Stimulated activated CD4-positive, alpha-beta T cell treated with anti-CD3 and anti-CD28 coated beads, Interleukin-4, amount 100 ng/mL, for 48 hours (primary cell): ENCODE results near the gene LCE2C.
"Not testable (repeated sequence)": the region's sequence is repeated elsewhere in the genome, so short reads cannot be mapped to it uniquely, and the experiment has no call there.

ENCODE experiments used
- DNase-seq, 2 donors: peaks; one replicate each; pipeline ENCODE4 v3.0.0-alpha.2; 2020; ENCODE audit warnings: low read depth in 2 of 2

LCE2C gene, protein sequence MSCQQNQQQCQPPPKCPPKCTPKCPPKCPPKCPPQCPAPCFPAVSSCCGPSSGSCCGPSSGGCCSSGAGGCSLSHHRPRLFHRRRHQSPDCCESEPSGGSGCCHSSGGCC

DNA sequence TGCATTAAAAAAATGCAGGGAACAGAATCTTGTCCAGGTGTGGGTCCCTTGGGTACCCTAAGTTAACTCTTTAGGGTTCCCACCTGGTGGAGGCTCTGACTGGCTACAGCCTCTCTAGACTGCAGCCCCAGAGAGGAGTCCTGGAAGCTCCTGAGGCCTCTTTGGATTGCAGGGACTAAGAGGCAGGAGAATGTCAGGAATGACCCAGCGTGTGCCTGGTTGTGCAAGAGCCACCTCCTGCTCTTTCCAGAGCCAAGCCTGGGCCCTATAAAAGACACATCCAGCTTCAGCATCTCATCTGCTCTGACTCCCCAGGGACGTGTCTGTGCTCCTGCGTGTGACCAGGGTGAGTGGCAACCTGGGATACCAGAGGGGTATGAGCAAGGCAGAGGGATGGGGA, at the start of gene LCE2C:
TSS of gene LCE2C (plus strand) at position 297 of the 400 bp plus-strand sequence. CDS start 737 bp downstream, outside the sequence.
- not testable (repeated sequence) for DNase-seq

DNA sequence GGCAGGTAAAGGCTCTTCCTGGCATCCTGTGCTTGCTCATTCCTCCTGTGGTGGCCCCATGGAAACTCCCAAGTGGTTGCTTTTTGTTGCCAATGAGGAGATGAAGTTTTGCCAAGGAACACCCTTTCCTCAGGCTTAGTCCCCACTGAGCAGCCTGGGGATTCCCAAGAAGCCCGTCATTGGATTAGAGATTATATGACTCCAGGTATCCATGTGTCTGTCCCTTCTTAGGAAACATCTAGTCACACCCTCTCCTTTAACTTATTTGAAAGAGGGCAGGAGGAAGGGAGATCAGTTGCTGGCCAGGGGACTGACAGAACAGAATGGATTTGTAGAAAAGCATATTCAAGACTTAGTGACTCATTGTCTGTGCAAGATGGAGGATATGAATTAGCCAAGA, 48.3 kb upstream of the LCE2C start:
- DNase-seq, result no peak

DNA sequence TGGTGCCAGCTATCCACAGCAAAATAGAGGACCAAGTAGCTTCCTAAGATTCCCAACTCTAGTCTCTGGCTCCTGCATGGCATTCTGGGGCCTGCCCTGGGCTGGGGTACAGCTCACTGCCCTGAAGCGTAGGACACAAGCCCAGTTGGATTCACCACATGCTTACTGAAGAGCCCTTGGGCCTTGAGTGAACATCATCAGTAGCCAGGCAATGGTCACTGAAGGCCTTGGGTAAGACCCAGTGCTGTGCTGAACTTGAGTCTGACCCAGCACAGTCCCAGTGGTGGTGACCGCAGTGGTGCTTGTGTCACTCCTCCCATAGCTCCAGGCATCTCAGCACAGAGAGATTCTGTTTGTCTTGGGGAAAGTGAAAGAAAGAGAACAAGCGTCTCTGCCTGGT, 44.5 kb upstream of the LCE2C start:
- DNase-seq, result no peak

DNA sequence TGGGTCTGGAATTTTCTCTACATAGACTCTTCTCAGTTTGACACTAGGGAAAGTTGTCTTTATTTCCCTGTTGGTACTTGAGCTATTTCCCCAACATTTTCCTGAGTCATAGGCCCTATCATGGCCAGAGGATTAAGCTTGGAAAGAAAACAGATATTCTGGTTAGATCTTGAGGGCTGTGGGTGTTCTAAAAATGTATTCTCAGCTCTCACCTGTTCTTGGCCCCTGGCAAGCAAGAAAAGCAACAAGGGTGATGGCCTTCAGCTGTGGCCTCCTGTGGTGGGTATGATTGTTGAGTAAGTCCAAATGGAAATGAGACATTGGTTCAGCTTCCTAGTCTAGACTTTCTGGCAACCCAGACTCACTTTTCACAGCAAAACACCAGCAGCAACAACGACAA, 34.7 kb upstream of the LCE2C start:
- DNase-seq, result no peak

DNA sequence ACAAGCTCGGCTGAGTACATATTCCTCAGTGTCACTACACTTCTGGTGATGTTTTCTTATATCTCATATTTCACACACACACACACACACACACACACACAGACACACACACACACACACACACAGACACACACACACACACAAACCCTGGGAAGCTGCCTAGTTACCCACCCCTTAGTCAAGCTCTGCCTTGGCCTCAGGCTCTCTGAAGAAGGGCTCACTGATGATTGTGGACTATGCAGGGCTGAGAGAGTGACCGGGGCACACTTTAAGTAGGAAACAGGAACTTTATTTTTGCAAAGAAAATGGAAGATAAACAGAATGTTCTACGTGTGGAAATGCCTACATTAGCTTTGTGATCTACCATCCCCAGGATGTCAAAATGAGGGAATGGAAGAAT, 31.1 kb upstream of the LCE2C start:
- no peak for DNase-seq

DNA sequence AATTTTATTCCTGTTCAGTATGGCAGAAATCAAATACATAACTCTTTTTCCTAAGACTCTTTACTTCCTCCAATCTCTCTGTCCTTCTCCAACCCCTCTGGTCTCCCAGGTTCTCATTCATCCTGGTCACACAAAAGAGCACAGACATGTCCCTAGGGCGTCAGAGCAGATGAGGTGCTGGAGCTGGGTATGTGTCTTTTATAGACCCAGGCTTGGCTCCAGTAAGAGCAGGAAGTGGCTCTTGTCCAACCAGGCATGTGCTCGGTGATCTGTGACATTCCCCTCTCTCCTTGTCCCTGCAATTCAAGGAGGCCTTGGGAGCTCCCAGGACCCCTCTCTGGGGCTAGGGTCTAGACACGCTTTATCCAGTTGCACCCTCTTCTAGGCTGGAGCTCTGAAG, 29.9 kb upstream of the LCE2C start:
- DNase-seq, result no peak

DNA sequence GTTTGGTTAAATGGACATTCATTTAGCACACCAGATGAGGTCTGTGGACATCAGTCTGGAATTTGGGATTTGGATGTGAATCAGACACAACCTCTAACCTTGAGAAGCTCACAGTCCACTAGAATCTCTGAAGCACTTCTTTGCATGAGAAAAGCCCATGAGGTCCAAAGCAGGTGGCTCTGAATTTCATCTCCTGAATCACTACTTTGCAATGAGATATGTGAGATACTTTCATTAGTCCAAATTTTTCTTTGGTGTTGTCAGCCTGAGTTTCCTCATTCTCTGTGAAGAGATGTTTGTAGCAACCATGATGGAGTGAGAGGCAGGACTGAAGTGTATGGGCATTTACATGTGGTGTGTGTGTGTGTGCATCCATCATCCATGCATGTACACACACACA, 28.4 kb upstream of the LCE2C start:
- no peak for DNase-seq

DNA sequence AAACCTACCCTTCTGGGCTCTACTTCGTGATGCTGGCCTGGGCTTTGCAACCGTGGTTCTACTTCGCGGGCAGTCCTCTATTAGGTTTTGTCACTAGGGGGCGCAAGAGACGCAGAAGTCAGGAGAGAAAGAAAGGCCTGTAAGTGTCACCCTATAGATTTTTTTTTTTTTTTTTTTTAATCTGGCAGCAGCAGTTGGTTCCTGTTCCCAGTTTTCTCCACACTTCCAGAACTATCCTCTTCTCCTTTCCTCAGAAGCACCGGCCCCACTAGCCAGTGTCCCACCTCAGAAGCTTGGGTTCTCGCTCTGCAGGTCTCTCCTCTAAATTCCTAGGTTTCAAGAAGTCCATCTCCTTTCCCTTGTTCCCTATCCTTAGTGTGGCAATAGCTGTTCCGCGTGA, 21.0 kb upstream of the LCE2C start:
- DNase-seq, result peak; percentile 30 to 41

DNA sequence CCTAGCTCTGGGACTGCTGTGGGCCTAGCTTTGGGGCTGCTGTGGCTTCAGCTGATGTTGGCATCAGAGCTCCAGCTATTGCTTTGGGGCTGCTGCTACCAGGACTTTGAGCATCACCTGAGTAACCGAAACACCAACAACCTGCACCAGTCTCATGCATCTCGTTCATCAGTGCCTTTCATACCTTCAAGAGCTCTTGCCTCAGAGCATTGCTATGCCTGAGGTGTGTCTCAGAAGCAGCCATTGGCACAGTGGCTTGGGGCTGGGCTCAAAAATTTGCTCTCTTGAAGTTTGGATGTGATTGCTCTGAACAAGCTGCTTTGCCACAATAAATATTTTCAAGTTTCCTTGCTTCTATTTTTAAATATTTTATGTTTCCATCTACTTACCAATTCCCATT, 18.6 kb upstream of the LCE2C start:
- DNase-seq, result no peak

DNA sequence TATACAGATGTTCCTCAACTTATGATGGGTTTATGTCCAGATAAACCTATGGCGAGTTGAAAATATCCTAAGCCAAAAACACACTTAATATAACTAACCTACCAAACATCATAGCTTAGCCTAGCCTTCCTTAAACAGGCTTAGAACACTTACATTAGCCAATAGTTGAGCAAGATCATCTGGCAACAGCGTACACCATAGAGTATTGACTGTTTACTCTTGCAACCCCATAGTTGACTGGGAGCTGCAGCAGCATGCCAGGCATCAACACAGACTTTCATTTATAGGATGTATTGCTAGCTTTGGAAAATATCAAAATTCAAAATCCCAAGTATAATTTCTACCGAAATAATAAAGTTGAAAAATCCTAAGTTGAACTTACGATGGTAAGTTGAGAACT, 17.4 kb upstream of the LCE2C start:
- DNase-seq, result no peak

DNA sequence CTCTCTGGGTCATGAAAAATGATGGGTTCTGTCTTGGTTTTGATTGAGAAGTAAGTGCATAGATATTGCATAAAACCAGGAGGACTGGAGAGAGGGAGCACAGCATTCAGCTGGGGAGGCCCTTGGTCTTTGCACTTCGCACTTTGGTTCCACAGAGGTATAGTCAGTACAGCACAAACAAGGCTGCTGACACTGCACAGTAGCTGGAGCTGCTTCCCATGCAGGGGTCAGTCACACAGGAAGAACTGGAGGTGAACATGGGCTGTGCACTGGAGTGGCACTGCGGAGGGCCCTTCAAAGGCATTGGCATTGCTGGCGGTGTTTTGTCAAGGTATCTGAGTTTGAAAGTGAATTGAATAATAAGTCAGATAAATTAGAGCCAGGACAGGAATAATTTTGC, 16.4 kb upstream of the LCE2C start:
- DNase-seq, result no peak

DNA sequence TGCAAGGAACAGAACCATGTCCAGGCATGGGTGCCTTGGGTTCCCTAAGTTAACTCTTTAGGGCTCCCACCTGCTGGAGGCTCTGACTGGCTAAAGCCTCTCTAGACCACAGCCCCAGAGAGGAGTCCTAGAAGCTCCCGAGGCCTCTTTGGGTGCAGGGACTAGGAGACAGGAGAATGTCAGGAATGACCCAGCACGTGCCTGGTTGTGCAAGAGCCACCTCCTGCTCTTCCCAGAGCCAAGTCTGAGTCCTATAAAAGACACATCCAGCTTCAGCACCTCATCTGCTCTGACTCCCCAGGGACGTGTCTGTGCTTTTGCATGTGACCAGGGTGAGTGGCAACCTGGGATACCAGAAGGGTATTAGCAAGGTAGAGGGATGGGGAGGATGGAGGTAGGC, 12.0 kb upstream of the LCE2C start, which contains the start of gene LCE2D:
TSS of gene LCE2D (plus strand) at position 283 of the 400 bp plus-strand sequence. CDS start 726 bp downstream, outside the sequence.
- DNase-seq, result no peak

DNA sequence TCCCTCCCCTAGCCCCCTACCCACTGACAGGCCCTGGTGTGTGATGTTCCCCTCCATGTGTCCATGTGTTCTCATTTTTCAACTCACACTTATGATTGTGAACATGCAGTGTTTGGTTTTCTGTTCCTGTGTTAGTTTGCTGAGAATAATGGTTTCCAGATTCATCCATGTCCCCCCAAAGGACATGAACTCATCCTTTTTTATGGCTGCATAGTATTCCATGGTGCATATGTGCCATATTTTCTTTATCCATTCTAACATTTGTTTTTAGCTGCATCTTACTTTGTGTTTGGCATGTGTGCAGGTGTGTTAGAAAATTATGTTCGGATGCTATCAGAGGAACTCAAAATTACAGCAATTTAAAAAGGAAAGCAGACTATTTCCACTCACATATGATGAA, 8.9 kb upstream of the LCE2C start:
- not testable (repeated sequence) for DNase-seq

DNA sequence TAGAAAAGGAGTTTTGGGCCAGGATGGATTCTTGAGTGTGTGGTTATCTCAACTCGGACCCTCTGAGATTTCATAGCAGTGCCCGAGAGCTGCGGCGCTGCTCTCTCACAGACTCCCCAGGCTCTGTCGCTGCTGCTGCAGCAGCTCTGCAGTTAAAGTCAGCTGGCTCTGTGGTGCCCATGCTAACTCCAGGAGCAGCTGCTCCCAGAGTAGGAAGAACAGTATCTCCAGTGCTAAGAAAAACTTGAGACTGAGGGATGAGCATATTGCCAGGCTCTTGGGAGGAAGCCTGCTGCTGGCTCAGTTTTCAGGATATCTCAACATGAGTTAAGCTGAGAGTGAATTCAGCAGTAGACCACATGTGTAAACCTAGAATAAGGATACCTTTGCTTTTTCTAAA, 7.4 kb upstream of the LCE2C start:
- no peak for DNase-seq

DNA sequence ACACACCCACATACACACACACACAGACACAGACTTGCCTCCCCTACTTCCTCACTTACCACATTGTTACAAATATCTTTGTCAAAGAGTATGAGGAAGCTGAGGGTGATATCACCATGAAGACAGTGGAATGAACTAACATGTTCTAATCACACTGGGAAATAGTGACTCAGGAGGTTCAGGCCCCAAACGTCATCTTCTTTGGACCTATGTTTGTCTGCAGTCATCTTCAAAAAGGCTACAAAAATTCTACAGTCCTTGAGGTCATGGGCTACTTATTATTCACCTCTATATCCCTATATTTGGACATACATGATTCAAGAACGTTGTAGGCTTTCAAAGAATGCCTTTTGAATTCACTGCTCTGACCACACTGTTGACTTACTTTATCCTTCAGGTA, 2.1 kb upstream of the LCE2C start:
- no peak for DNase-seq

DNA sequence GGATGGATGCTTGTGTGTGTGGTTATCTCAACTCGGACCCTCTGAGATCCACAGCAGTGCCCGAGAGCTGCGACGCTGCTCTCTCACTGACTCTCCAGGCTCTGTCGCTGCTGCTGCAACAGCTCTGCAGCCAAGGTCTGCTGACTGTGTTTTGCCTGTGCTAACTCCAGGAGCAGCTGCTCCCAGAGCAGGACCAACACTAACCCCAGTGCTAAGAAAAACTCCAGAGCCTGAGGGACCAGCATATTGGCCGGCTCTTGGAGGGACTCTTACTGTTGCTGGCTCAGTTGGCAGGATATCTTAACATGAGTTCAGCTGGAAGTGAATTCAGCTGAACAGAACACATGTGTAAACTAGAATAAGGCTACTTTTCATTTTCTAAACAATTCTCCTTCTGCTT, 4.4 kb downstream of the LCE2C start:
- no peak for DNase-seq

DNA sequence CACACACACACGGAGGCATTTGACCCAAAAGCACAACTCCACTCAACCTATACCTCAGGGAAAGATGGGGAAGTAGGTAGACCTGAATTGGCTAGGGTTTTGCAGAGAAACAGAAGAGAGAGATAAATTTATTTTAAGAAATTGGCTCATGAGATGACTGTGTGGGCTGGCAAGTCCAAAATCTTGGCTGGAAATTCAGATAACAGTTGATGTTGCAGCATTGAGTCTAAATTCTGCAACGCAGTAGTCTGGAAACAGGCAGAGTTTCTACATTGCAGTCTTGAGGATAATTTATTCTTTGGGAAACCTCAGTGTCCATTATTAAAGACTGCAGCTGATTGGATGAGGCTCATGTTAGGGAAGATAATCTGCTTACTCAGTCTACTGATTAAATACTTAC, 6.5 kb downstream of the LCE2C start:
- no peak for DNase-seq

DNA sequence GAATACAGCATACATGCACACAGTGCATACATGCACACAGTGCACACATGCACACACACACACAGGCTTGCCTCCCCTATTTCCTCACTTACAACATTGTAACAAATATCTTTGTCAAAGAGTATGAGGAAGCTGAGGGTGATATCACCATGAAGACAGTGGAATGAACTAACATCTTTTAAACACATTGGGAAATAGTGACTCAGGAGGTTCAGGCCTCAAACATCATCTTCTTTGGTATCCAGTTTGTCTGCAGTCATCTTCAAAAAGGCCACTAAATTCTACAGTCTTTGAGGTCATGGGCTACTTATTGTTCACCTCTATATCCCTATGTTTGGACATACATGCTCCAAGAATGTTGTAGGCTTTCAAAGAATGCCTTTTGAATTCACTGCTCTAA, 8.8 kb downstream of the LCE2C start:
- DNase-seq, result no peak

DNA sequence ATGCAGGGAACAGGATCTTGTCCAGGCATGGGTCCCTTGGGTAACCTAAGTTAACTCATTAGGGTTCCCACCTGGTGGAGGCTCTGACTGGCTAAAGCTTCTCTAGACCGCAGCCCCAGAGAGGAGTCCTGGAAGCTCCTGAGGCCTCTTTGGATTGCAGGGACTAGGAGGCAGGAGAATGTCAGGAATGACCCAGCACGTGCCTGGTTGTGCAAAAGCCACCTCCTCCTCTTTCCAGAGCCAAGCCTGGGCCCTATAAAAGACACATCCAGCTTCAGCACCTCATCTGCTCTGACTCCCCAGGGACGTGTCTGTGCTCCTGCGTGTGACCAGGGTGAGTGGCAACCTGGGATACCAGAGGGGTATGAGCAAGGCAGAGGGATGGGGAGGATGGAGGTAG, 10.7 kb downstream of the LCE2C start, which contains the start of gene LCE2B:
TSS of gene LCE2B (plus strand) at position 301 of the 400 bp plus-strand sequence. CDS start 721 bp downstream, outside the sequence.
- not testable (repeated sequence) for DNase-seq

DNA sequence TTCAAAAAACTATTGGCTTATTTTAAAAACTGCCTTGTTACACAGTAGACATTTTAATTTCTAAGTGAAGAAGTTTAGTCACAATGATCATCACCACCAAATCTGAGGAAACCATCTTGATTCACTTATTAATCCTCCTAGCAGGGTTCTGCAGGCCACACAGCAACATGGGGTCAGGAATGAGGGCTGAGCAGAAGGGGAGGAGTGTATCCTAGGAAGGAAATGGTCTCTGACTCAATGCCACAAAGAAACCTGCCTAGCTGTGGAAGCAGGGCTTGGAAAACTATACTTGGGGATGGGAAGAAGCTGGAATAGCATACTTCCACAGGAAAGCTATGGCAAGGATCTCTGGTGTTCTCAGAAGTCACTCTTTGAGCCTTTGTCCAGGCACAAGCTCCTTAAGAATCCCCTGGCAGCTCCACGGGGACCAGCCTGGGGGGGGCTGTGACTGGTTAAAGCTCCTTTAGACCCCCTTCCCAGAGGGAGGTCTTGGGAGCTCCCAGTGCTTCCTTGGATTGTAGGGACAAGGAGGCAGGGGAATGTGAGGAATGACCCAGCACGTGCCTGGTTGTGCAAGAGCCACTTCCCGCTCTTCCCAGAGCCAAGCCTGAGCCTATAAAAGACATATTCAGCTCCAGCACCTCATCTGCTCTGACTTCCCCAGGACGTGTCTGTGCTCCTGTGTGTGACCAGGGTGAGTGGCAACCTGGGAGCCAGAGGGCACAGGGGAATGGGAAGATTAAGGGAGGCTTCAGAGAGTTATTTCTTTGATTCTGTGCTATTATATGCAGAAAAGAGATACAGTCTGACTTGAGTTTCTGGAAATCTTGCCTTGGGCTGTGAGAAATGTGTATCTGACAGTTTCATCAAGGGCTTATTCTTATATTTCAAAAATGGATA, 22.9 kb downstream of the LCE2C start, which contains the start of gene LCE2A:
TSS of gene LCE2A (plus strand) at position 645 of the 900 bp plus-strand sequence. CDS start 557 bp downstream, outside the sequence.
- no peak for DNase-seq

DNA sequence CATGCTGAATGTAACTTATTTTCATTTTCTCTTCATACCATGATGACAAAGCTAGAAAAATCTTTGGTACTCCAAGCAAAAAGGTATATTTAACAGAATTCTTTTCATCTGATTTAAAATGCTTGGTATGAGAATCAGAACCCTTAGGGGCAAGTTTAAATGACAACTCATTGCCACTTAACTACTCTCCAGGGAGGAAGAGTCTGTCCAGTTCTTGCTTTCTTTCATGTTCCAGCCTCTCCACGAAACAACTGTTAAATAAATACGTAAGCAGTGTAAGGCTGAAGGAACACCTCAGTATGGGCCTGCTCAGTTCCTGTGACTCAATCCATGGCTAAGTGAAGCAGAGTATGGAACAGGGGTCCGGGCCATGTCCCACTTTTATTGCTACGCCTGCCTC, 24.7 kb downstream of the LCE2C start:
- no peak for DNase-seq

DNA sequence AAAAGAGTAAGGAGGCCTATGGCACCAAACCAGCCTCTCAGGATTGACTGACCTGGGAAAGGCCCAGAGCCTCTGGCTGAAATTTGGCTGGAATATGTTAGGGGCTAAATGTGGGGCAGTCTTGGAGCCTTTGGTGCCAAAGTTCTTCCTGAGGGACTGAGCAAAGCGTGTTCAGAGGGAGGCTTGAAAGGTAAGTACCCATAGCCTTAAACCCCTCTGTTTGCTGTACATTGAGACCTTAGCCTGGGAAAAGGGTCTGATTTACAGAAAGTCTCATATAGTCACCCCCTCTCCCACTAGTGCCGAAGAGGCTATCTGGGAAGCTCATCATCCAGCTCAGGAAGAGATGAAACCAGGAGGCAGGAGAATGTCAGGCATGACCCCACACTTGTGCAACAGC, 32.8 kb downstream of the LCE2C start, which contains the start of gene LCE4A:
TSS of gene LCE4A (plus strand) at position 301 of the 400 bp plus-strand sequence. CDS start 916 bp downstream, outside the sequence.
- DNase-seq, result no peak

DNA sequence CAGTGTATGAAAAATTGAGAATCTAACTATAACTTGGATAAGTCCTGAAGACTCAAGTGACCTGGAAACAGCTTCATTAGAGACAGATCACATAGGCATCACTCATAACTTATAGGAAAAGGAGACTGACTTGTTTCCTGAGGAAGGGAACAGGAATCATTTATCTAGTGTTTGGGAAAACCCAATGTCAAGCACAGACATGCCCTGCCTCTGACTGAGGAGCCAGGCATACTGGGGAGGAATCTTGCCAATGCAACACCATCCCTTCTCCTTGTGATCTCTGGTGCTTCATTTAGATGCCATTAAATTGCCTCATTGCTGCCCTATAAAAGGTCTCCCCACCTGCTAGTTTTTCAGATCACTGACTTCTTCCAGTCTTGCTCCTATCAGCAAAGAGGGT, 43.2 kb downstream of the LCE2C start:
- DNase-seq, result no peak
